ENCODE results near the gene BST2.

The BST2 gene

GRCh38 chr19:17419154-17419620, 13.8 kb upstream of the BST2 start:
- FAIRE-seq: no peak

- no peak for FAIRE-seq
These were observed 13.3 kb upstream of the BST2 start for GRCh38 chr19:17418710-17419109.

GRCh38 chr19:17415121-17415520, 9.7 kb upstream of the BST2 start:
- FAIRE-seq: no peak

GRCh38 chr19:17414097-17414496, 8.7 kb upstream of the BST2 start:
- no peak for FAIRE-seq

GRCh38 chr19:17411801-17412200, 6.4 kb upstream of the BST2 start:
- no peak for FAIRE-seq

GRCh38 chr19:17409990-17410389, 4.6 kb upstream of the BST2 start:
- FAIRE-seq: no peak

- no peak for FAIRE-seq
These were observed 1.4 kb upstream of the BST2 start for GRCh38 chr19:17406887-17407196.

- no peak for FAIRE-seq
These were observed 836 bp upstream of the BST2 start for GRCh38 chr19:17406046-17406886.

- FAIRE-seq: no peak
These were observed 695 bp downstream of the BST2 start for GRCh38 chr19:17404621-17405249.

GRCh38 chr19:17404015-17404414, 1.4 kb downstream of the BST2 start:
- no peak for FAIRE-seq

- FAIRE-seq: no peak
These were observed 2.2 kb downstream of the BST2 start for GRCh38 chr19:17402982-17403855.

- FAIRE-seq: no peak
These were observed 3.8 kb downstream of the BST2 start for GRCh38 chr19:17401628-17402027.

- no peak for FAIRE-seq
These were observed 6.4 kb downstream of the BST2 start for GRCh38 chr19:17398902-17399527.

GRCh38 chr19:17394891-17395415, 10.5 kb downstream of the BST2 start:
- FAIRE-seq: no peak

GRCh38 chr19:17393914-17394313, 11.5 kb downstream of the BST2 start, which contains the start of gene CCDC194:
CCDC194 (minus strand) TSS chr19:17394196; CDS start chr19:17394158, 38 bp downstream.
- FAIRE-seq: no peak

- no peak for FAIRE-seq
These were observed 12.4 kb downstream of the BST2 start for GRCh38 chr19:17393002-17393401.

GRCh38 chr19:17391371-17392151, 13.9 kb downstream of the BST2 start:
- no peak for FAIRE-seq

GRCh38 chr19:17390665-17391370, 14.6 kb downstream of the BST2 start:
- no peak for FAIRE-seq

- no peak for FAIRE-seq
These were observed 15.3 kb downstream of the BST2 start for GRCh38 chr19:17389957-17390664.

- no peak for FAIRE-seq
These were observed 16.1 kb downstream of the BST2 start for GRCh38 chr19:17389288-17389687.
